ENCODE measurements around the gene DIPK2B. TPM values are rescaled to one million over a fixed set of nuclear protein-coding genes. Genes with fewer than 3 reads are reported as not detected.
A peak's percentile ranks its signal among the peaks of the same experiment; 100 is the strongest.

The DIPK2B gene
- total RNA-seq, 2 experiments from 2014 or later, result not detected

DNA sequence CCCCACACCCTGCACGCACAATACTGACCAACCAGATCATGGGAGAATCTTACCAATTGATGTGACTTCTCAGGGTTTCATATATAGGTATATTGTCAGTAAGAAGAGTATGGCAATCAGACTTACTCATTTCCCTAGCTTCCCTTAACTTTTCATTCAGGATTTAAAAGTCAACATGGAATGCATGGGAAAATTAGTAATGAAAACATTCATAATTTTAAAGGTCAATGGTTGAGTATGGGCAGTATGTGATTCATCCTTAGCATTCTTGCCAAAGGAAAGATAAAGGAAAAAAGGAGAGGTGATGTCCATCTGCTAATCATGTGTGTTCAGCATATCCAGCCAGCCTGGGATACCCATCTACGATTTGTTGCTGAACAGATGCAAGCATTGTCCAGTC, 4.0 kb downstream of the DIPK2B start:
- Mint-ChIP-seq H3K36me3 (ENCODE audit: low read depth) (no peaks in the 10 kb centered on the region), H3K27ac (no peak overlapping the region), H3K27me3 (peaks cover 4% of the 10 kb centered on the region), H3K4me1 (ENCODE audit: low read depth) (peaks cover 7% of the 10 kb centered on the region), H3K9me3 (no peaks in the 10 kb centered on the region), H3K4me3 (no peak overlapping the region)
- CTCF ChIA-PET, result no interaction called here
- ATAC-seq (ENCODE audit: poor library complexity) (no peak), DNase-seq (no peak)
- H3K4me1 ChIP-seq (ENCODE audit: insufficient read depth, low read length), result peaks cover 2% of the 10 kb centered on the region
- POLR2A ChIA-PET, result no interaction called here
- H3K27ac ChIP-seq (ENCODE audit: low read depth in 1 of 2, low read length in 2 of 2), result no peak overlapping the region
- H3K4me3 ChIP-seq (ENCODE audit: low read length), result no peak overlapping the region
- H3K27me3 ChIP-seq (ENCODE audit: control insufficient read depth in 1 of 2, insufficient read depth in 2 of 2, low read length in 2 of 2), result peaks cover 2 to 9% of the 10 kb centered on the region in 2 experiments
- TF ChIP-seq, protein P1, sequence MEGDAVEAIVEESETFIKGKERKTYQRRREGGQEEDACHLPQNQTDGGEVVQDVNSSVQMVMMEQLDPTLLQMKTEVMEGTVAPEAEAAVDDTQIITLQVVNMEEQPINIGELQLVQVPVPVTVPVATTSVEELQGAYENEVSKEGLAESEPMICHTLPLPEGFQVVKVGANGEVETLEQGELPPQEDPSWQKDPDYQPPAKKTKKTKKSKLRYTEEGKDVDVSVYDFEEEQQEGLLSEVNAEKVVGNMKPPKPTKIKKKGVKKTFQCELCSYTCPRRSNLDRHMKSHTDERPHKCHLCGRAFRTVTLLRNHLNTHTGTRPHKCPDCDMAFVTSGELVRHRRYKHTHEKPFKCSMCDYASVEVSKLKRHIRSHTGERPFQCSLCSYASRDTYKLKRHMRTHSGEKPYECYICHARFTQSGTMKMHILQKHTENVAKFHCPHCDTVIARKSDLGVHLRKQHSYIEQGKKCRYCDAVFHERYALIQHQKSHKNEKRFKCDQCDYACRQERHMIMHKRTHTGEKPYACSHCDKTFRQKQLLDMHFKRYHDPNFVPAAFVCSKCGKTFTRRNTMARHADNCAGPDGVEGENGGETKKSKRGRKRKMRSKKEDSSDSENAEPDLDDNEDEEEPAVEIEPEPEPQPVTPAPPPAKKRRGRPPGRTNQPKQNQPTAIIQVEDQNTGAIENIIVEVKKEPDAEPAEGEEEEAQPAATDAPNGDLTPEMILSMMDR (IDR thresholded peaks at IDR 0.05), result no peak
- H3K36me3 ChIP-seq (ENCODE audit: insufficient read depth, low read length), result no peaks in the 10 kb centered on the region
- intact Hi-C loops (cut with DNase I, micrococcal nuclease), result no loop called here
- H3K9me3 ChIP-seq (ENCODE audit: control insufficient read depth in 1 of 2, insufficient read depth in 1 of 2, low read length in 2 of 2), result no peaks in the 10 kb centered on the region

DNA sequence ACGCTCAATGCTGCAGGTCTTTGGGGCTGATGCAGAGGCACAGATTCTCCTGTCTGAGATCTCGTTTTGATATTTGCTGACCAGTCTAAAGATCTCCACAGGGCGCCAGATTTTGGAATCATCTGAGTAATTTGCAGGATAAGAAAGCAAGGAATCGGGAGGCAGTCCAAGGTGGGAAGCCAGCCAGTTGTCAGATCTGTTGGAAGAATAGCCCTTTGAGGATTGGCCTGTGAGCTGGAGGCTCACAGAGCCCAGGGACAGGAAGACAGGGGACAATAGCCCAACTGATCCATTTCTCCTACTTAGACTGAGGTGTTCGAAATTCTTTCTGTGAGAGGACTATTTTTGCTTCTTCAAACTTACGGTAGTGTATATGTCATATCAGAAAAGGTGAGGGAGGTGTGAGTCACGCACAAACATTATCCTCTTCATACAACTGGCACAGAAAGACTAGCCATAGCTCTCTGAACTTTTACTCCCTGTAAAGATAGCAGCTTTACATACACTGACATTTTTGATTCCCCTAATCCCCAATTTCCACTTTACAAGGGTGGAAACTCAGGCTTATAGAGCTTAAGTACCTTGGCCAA, 8.8 kb downstream of the DIPK2B start:
- Histone ChIP-seq H3K4me1 (ENCODE audit: insufficient read depth, low read length) (peaks cover 6% of the 10 kb centered on the region), H3K27ac (ENCODE audit: low read depth in 1 of 2, low read length in 2 of 2) (no peak overlapping the region), H3K27me3 (ENCODE audit: control insufficient read depth in 1 of 2, insufficient read depth in 2 of 2, low read length in 2 of 2) (no peaks in the 10 kb centered on the region), H3K4me3 (ENCODE audit: low read length) (no peak overlapping the region), H3K9me3 (ENCODE audit: control insufficient read depth in 1 of 2, insufficient read depth in 1 of 2, low read length in 2 of 2) (no peaks in the 10 kb centered on the region), H3K36me3 (ENCODE audit: insufficient read depth, low read length) (no peaks in the 10 kb centered on the region)
- Mint-ChIP-seq H3K36me3 (ENCODE audit: low read depth) (no peaks in the 10 kb centered on the region), H3K27ac (peak overlapping the region; percentile 24), H3K4me1 (ENCODE audit: low read depth) (peaks cover 31% of the 10 kb centered on the region), H3K4me3 (peak overlapping the region; percentile 65), H3K27me3 (no peaks in the 10 kb centered on the region), H3K9me3 (no peaks in the 10 kb centered on the region)
- TF ChIP-seq, protein P1 (IDR thresholded peaks at IDR 0.05), result no peak
- intact Hi-C loops (cut with DNase I, micrococcal nuclease), result no loop called here
- POLR2A ChIA-PET, result no interaction called here
- ATAC-seq (ENCODE audit: poor library complexity), result no peak
- CTCF ChIA-PET, result interaction anchor here (0.6 kb wide), 1 partner anchor 33 kb away, joined by 3 read pairs; no protein-coding TSS in a partner anchor
- DNase-seq, result no peak

DNA sequence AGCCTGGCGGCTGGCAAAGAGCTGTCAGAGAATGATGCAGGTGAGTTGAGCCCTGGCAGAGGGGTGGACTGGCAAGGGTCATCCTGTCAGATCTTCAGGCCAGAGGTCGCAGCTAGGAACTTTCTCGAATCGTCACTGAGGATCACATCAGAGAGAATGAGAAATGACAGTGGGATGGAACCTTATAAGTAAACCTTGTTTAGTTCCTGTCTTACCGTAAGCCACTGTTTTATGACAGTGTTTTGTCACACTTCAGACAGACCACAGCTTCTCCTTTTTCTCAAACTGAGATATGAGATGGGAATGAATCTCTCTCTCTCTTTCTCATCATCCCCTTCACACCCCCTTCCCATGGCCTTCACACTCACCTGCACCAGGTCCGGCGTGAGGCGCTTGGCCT, 9.3 kb downstream of the DIPK2B start:
- H3K27ac ChIP-seq (ENCODE audit: low read depth in 1 of 2, low read length in 2 of 2), result no peak overlapping the region
- Mint-ChIP-seq H3K4me3 (peak overlapping the region; percentile 65), H3K4me1 (ENCODE audit: low read depth) (peaks cover 35% of the 10 kb centered on the region), H3K36me3 (ENCODE audit: low read depth) (no peaks in the 10 kb centered on the region), H3K9me3 (no peaks in the 10 kb centered on the region), H3K27me3 (no peaks in the 10 kb centered on the region), H3K27ac (peak overlapping the region; percentile 24)
- POLR2A ChIA-PET, result interaction anchor here (0.6 kb wide), 1 partner anchor 316 kb away, joined by 3 read pairs; no protein-coding TSS in a partner anchor
- no peak overlapping the region for H3K4me3 ChIP-seq (ENCODE audit: low read length)
- intact Hi-C loops (cut with DNase I, micrococcal nuclease), result no loop called here
- peaks cover 6% of the 10 kb centered on the region for H3K4me1 ChIP-seq (ENCODE audit: insufficient read depth, low read length)
- no peaks in the 10 kb centered on the region for H3K27me3 ChIP-seq (ENCODE audit: control insufficient read depth in 1 of 2, insufficient read depth in 2 of 2, low read length in 2 of 2)
- peak; percentile 44 for ATAC-seq (ENCODE audit: poor library complexity)
- no peaks in the 10 kb centered on the region for H3K9me3 ChIP-seq (ENCODE audit: control insufficient read depth in 1 of 2, insufficient read depth in 1 of 2, low read length in 2 of 2)
- TF ChIP-seq, protein P1 (IDR thresholded peaks at IDR 0.05), result no peak
- CTCF ChIA-PET, result no interaction called here
- DNase-seq, result peak in 1 of 14 experiments; percentile 5
- H3K36me3 ChIP-seq (ENCODE audit: insufficient read depth, low read length), result no peaks in the 10 kb centered on the region
